ENCODE results near the gene TMEM143.
"Not testable (repeated sequence)": the region's sequence is repeated elsewhere in the genome, so short reads cannot be mapped to it uniquely, and the experiment has no call there.

The TMEM143 gene

DNA sequence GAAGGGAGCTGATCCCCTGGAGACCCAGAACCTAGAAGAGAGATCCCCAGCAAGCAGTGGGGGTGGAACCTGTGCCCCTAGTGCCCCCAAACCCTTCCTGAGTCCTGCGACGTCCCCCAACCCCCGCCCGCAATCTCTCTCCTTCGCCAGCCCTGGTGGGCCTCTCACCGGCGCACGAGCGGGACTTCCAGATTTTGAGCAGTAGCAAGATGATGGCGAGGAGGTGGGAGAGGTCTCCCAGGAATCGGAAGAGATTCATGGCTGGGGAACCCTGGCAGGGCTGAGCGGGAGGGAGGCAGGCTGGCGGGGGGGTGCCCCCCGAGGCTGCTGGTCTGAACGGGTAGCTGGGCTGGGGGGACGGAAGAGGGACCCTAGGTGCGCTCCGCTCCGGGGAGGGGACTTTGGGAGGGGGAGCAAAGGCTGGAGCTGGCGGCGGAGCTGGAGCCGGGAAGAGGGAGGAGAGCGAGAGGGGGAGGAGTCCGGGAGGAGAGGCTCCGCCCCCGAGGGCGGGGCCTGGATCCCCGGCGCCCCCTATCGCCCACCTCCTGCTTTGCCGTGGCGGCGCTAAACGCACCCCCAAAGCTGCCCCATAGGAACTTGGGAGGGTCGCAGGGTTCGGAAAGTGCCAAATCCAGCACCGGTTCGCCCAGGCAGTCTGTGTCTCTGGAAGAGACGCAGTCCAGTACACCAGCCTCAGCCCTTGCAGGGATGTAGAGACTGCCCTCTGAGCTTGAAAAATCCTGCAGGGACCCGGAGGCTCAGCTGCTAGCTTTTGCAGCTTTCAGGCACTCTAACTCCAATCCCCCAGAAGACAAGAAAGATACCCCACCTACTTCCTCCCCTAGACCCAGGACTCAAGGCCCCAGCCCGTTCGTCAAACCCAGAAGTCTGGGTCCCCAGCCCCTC is 27.6 kb upstream of the TMEM143 start, which contains the start of gene KDELR1:
TSS of gene KDELR1 (minus strand) at position 452 of the 906 bp plus-strand sequence. CDS start at position 259, 193 bp downstream.
- DNase-seq (ENCODE audit: low read depth in 2 of 2), result peak; percentile 47 to 65

- peak; percentile 46 to 51 for DNase-seq (ENCODE audit: low read depth in 2 of 2)
Observed at GRCh38 chr19:48390188-48391099, 26.7 kb upstream of the TMEM143 start.

GRCh38 chr19:48386981-48387380 is 23.2 kb upstream of the TMEM143 start:
- DNase-seq (ENCODE audit: low read depth in 2 of 2), result no peak

DNA sequence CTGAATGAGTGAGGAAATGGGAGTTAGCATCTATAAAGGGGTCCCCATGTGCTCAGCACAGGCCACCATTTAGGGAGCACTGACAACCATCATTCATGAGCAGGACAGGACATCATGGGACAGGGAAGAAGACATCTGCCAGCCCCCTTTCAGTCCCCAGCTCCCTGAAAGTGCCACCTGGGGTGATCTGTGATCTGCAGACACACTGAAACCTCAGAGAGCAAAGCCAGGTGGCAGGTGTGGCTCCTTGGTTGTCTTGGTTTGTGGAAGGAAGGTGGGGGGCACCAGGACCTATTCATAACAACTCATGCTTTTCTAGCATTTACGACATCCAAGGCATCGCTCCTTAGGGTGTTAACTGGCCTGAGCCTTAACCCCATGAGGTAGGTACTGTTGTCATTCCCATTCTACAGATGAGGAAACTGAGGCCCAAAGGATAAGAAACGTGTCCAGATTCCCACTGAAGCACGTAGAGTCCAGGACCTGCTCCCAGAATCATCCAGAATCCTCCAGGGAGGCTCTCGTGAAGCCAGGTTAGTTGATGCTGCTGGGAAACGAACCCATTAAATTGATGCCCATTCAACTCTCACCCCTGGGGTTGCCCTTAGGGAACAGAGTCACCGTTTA is 21.8 kb upstream of the TMEM143 start:
- no peak for DNase-seq (ENCODE audit: low read depth in 2 of 2)

DNA sequence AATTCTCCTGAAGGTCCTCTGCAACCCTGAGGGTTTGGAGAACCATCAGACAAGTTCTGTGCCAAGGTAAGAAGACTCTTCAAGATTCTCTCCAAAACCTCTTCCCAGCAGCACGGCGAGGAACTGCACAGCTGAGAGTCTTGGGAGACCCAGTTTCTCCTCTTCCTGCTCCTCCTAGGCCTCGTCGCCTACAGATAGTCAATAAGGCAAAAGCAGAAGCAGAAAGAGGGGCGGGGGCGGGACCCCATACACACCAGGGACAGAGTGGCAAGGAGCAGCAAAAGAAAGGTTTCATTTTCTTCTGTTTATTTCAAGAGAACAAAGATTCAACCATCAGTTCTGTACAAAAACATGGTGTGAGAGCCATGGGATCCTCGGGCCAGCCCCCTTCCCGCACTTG is 18.5 kb upstream of the TMEM143 start:
- DNase-seq (ENCODE audit: low read depth in 2 of 2), result no peak

- no peak for DNase-seq (ENCODE audit: low read depth in 2 of 2)
Observed at GRCh38 chr19:48381178-48381950, 17.6 kb upstream of the TMEM143 start.

GRCh38 chr19:48379058-48379457 is 15.3 kb upstream of the TMEM143 start:
- DNase-seq (ENCODE audit: low read depth in 2 of 2), result no peak

DNA sequence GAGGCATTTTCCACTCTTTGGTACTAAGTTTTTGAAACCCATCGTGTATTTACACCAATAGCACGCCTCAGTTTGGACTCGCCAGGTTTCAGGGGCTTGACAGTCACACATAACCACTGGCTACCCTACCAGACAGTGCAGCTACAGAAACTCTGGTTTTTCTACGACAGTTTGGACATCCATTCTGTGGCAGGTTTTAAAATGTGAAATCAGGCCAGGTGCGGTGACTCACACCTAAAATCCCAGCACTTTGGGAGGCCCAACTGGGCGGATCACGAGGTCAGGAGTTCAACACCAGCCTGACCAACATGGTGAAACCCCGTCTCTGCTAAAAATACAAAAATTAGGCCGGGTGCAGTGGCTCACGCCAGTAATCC is 14.4 kb upstream of the TMEM143 start:
- no peak for DNase-seq (ENCODE audit: low read depth in 2 of 2)

- DNase-seq (ENCODE audit: low read depth in 2 of 2), result no peak
Observed at GRCh38 chr19:48373567-48373966, 9.8 kb upstream of the TMEM143 start.

GRCh38 chr19:48372904-48373303 is 9.2 kb upstream of the TMEM143 start:
- DNase-seq (ENCODE audit: low read depth in 2 of 2), result no peak

DNA sequence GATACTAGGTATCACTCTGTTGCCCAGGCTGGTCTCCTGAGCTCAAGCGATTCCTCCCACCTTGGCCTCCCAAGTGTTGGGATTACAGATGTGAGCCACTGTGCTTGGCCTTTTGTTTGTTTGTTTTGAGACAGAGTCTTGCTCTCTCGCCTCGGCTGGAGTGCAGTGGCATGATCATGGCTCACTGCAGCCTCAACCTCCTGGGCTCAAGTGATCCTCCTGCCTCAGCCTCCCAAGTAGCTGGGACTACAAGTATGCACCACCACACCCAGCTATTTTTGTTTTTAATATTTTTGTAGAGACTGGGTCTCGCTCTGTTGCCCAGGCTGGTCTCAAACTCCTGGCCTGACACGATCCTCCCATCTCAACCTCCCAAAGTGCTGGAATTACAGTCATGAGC is 8.0 kb upstream of the TMEM143 start:
- not testable (repeated sequence) for DNase-seq (ENCODE audit: low read depth in 2 of 2)

DNA sequence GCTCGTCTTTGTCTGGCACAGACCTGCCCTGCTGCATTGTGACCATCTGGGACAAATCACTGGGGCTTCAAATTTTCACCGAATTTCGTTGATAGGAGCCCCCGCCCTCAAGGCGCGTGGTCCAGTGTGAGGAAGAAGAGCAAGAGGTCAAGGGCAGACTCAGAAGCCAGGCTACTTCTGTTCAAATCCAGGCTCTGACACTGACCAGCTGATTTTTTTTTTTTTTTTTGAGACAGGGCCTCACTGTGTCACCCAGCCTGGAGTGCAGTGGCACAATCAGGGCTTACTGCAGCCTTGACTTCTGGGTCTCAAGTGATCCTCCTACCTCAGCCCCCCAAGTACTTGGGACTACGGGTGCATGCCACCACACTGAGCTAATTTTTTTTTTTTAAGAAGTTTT is 7.6 kb upstream of the TMEM143 start:
- DNase-seq (ENCODE audit: low read depth in 2 of 2), result no peak

GRCh38 chr19:48370955-48371354 is 7.2 kb upstream of the TMEM143 start:
- no peak for DNase-seq (ENCODE audit: low read depth in 2 of 2)

- no peak for DNase-seq (ENCODE audit: low read depth in 2 of 2)
Observed at GRCh38 chr19:48368936-48369335, 5.2 kb upstream of the TMEM143 start.

DNA sequence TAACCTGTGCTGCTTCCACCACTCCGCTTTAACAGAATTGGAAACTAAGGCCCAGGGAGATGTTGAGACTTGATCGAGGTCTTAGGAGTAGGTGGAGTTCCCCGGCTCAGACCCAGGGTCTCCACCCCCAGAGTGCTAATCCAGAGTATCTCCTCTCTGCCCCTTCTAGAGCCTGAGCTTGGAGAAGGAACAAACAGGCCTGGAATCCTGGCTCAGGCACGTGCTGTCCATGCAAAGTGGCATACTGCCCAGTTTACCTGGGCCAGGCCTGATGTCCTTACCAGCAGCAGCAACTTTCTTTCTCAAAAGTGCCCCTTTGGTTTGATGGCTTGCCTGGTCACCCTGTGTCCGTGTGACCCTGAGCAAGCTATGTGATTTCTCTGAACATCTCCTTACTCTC is 4.1 kb upstream of the TMEM143 start:
- no peak for DNase-seq (ENCODE audit: low read depth in 2 of 2)

- DNase-seq (ENCODE audit: low read depth in 2 of 2), result no peak
Observed at GRCh38 chr19:48365602-48366001, 1.9 kb upstream of the TMEM143 start.

GRCh38 chr19:48364598-48365348 is 1.0 kb upstream of the TMEM143 start:
- no peak for DNase-seq (ENCODE audit: low read depth in 2 of 2)

- no peak for DNase-seq (ENCODE audit: low read depth in 2 of 2)
Observed at GRCh38 chr19:48363500-48363809, 285 bp downstream of the TMEM143 start.

GRCh38 chr19:48362716-48363499 is 832 bp downstream of the TMEM143 start:
- peak; percentile 82 to 88 for DNase-seq (ENCODE audit: low read depth in 2 of 2)

- DNase-seq (ENCODE audit: low read depth in 2 of 2), result no peak
Observed at GRCh38 chr19:48361912-48362311, 1.8 kb downstream of the TMEM143 start.

All from stimulated activated CD4-positive, alpha-beta T cell treated with anti-CD3 and anti-CD28 coated beads, Interleukin-4, amount 100 ng/mL, for 48 hours (primary cell).